A549 (cell line): ENCODE measurements around the gene PIGL. TPM values are rescaled to one million over a fixed set of nuclear protein-coding genes. Genes with fewer than 3 reads are reported as not detected.
"Not testable (repeated sequence)": the region's sequence is repeated elsewhere in the genome, so short reads cannot be mapped to it uniquely, and the experiment has no call there.

Source experiments
- ATAC-seq, 2 experiments: fragments of 200-7000 bp in 1 of 2; fragments of >200 bp in 1 of 2; cut with Nextera tagmentation in 1 of 2; cut with Tn5 transposase in 1 of 2; 3 replicates each; pipeline versions ENCODE4 v1.8.0 to v1.9.1; 2018 to 2020; ENCODE audit warnings: mild to moderate bottlenecking in 1 of 2, moderate library complexity in 1 of 2
- CTCF ChIA-PET: fragments of 300-600 bp; sonication (Branson Sonifier 250); formaldehyde crosslinking; extraction: SDS; loops from one replicate; lab custom pipeline; 2021; ENCODE audit warnings: antibody characterized with exemption, inconsistent platforms; lab: Yijun Ruan, JAX
- POLR2A ChIA-PET: fragments of 350-600 bp; formaldehyde crosslinking; extraction: SDS; loops from one replicate; lab custom pipeline; 2021; ENCODE audit warnings: antibody characterized with exemption, inconsistent platforms; lab: Yijun Ruan, JAX
- DNase-seq, 2 experiments: peaks; one replicate each; pipeline versions ENCODE4 v3.0.0 to v3.0.0-alpha.2; 2011 to 2016; ENCODE audit warnings: low read depth in 1 of 2, low spot score in 1 of 2
- FAIRE-seq: peaks from 2 replicates; lab custom pipeline; 2011; peaks lifted over from hg19 to GRCh38; lab: Jason Lieb, UNC
- H3K27ac ChIP-seq, 2 experiments: fragments of >200 bp; sonication (Bioruptor Twin); formaldehyde crosslinking; 3 replicates each; pipeline ENCODE4 v1.5.1; 2016 to 2017
- H3K4me1 ChIP-seq: fragments of >200 bp; sonication (Bioruptor Twin); formaldehyde crosslinking; 3 replicates; pipeline ENCODE4 v1.6.1; 2016
- H3K4me2 ChIP-seq: fragments of >200 bp; sonication (Bioruptor Twin); formaldehyde crosslinking; 3 replicates; pipeline ENCODE4 v1.6.1; 2016
- H3K4me3 ChIP-seq: fragments of >200 bp; sonication (Bioruptor Twin); formaldehyde crosslinking; 3 replicates; pipeline ENCODE4 v1.5.1; 2016
- H3K9me3 ChIP-seq: fragments of >200 bp; sonication (Bioruptor Twin); formaldehyde crosslinking; 3 replicates; pipeline ENCODE4 v1.6.1; 2016
- ATOH8 ChIP-seq: fragments of 250-450 bp; sonication (Bioruptor Pico); IDR thresholded peaks from 2 replicates; pipeline ENCODE4 v1.5.0; 2020; ENCODE audit warnings: low read depth, mild to moderate bottlenecking, moderate library complexity
- BCL3 ChIP-seq: fragments of >200 bp; sonication (Bioruptor Twin); formaldehyde crosslinking; IDR thresholded peaks from 3 replicates; pipeline ENCODE4 v1.6.1; 2016
- CHD2 ChIP-seq: fragments of 150-350 bp; IDR thresholded peaks from 2 replicates; pipeline ENCODE4 v1.6.1; 2014; ENCODE audit warnings: low read length; ENCODE audit not compliant: partially characterized antibody
- CTCF ChIP-seq: fragments of >200 bp; sonication (Bioruptor Twin); formaldehyde crosslinking; IDR thresholded peaks from 3 replicates; pipeline ENCODE4 v1.5.1; 2016
- EHMT2 ChIP-seq: fragments of 200-600 bp; sonication (generic); IDR thresholded peaks from 2 replicates; pipeline ENCODE4 v1.6.1; 2016; ENCODE audit warnings: antibody characterized with exemption, low read depth, mild to moderate bottlenecking, moderate library complexity
- FOSB ChIP-seq: fragments of 250-450 bp; sonication (Bioruptor Pico); IDR thresholded peaks from 2 replicates; pipeline ENCODE4 v1.5.0; 2020; ENCODE audit warnings: mild to moderate bottlenecking, moderate library complexity
- HEYL ChIP-seq: fragments of 250-450 bp; sonication (Bioruptor Pico); IDR thresholded peaks from 2 replicates; pipeline ENCODE4 v1.8.0; 2021; ENCODE audit warnings: mild to moderate bottlenecking, moderate library complexity
- HMGXB4 ChIP-seq: fragments of 250-450 bp; sonication (Bioruptor Pico); IDR thresholded peaks from 2 replicates; pipeline ENCODE4 v1.5.0; 2021; ENCODE audit warnings: mild to moderate bottlenecking, moderate library complexity, borderline replicate concordance
- HOXB5 ChIP-seq: fragments of 250-450 bp; sonication (Bioruptor Pico); IDR thresholded peaks from 2 replicates; pipeline ENCODE4 v1.5.0; 2020; ENCODE audit warnings: mild to moderate bottlenecking, moderate library complexity
- JUN ChIP-seq, 2 experiments: fragments of >200 bp; sonication (Bioruptor Twin); formaldehyde crosslinking; IDR thresholded peaks; 2 replicates in 1 of 2; 3 replicates in 1 of 2; pipeline ENCODE4 v1.6.1; 2016 to 2017
- KDM5A ChIP-seq: fragments of 200-600 bp; sonication (generic); IDR thresholded peaks from 2 replicates; pipeline ENCODE4 v1.6.1; 2016; ENCODE audit warnings: antibody characterized with exemption, mild to moderate bottlenecking
- MAX ChIP-seq: IDR thresholded peaks from 2 replicates; pipeline ENCODE4 v1.6.1; 2012
- MAZ ChIP-seq: fragments of 150-350 bp; IDR thresholded peaks from 2 replicates; pipeline ENCODE4 v1.6.1; 2014; ENCODE audit warnings: antibody characterized with exemption, low read depth, low read length, borderline replicate concordance
- NR3C1 ChIP-seq: fragments of >200 bp; sonication (Bioruptor Twin); formaldehyde crosslinking; IDR thresholded peaks from 3 replicates; pipeline ENCODE4 v1.6.1; 2017
- PBX3 ChIP-seq: IDR thresholded peaks from 2 replicates; pipeline ENCODE4 v1.6.1; 2012
- RCOR1 ChIP-seq: fragments of 150-350 bp; IDR thresholded peaks from 2 replicates; pipeline ENCODE4 v1.6.1; 2014; ENCODE audit warnings: antibody characterized with exemption, low read length, low read depth
- RNF2 ChIP-seq: fragments of 200-600 bp; sonication (generic); IDR thresholded peaks from 2 replicates; pipeline ENCODE4 v1.6.1; 2016; ENCODE audit warnings: low read depth, mild to moderate bottlenecking, antibody characterized with exemption, moderate library complexity, borderline replicate concordance
- ZC3H11A ChIP-seq: fragments of 450-650 bp; IDR thresholded peaks from 2 replicates; pipeline ENCODE4 v1.6.1; 2014; ENCODE audit warnings: antibody characterized with exemption, mild to moderate bottlenecking
- ZNF302 ChIP-seq: fragments of 250-450 bp; sonication (Bioruptor Pico); IDR thresholded peaks from 2 replicates; pipeline ENCODE4 v1.9.0; 2021; ENCODE audit warnings: inconsistent platforms, mild to moderate bottlenecking, moderate library complexity
- WGBS: methylation state at CpG from one replicate; pipeline ENCODE4 v1.1.6; 2017; ENCODE audit errors: missing lambda C conversion rate; 5-methylcytosine and 5-hydroxymethylcytosine counted together
- polyA plus RNA-seq, 4 experiments: library from polyadenylated mRNA; depleted of rRNA in 3 of 4; stranded (reverse); fragments of >200 nt; fragmentation: RNase III in 1 of 4; extraction: RNeasy Plus Mini Kit Qiagen cat#74134 plus additional on column Dnase treatment in 1 of 4; gene quantifications; 2 replicates in 3 of 4; 3 replicates in 1 of 4; pipeline ENCODE4 v1.2.3, GENCODE V29; 2011 to 2017

PIGL gene
- polyA plus RNA-seq, 2 of the 4 experiments (the other 2 are of a cell fraction) = 27.5 to 35.1 TPM

GRCh38 chr17:16306211-16306610 is 89.2 kb downstream of the PIGL start:
- DNase-seq (no peak), ATAC-seq (no peak), FAIRE-seq (no peak)
- Histone ChIP-seq H3K4me3 (no peak overlapping the region), H3K27ac (no peak overlapping the region), H3K4me1 (peaks cover 18% of the 10 kb centered on the region), H3K9me3 (no peaks in the 10 kb centered on the region), H3K4me2 (no peak overlapping the region)
- TF ChIP-seq PBX3 = no peak
- TF ChIP-seq ZC3H11A = no peak
- no peak for TF ChIP-seq RNF2
- TF ChIP-seq HEYL = no peak
- no peak for TF ChIP-seq JUN (IDR thresholded peaks at IDR 0.05)
- no peak for TF ChIP-seq RCOR1
- TF ChIP-seq ZNF302 (CRISPR knock-in tag) = no peak
- no peak for TF ChIP-seq MAZ
- no peak for TF ChIP-seq BCL3
- TF ChIP-seq FOSB (CRISPR knock-in tag) = no peak
- TF ChIP-seq EHMT2 = no peak
- TF ChIP-seq HOXB5 (CRISPR knock-in tag) = no peak
- TF ChIP-seq KDM5A = no peak
- no peak for TF ChIP-seq CTCF
- no peak for TF ChIP-seq HMGXB4 (CRISPR knock-in tag)
- no peak for TF ChIP-seq MAX
- TF ChIP-seq NR3C1 = no peak
- no peak for TF ChIP-seq ATOH8 (CRISPR knock-in tag)
- TF ChIP-seq CHD2 = no peak
- CTCF ChIA-PET = interaction anchor here (0.7 to 9.3 kb wide), 18 partner anchors 10 to 215 kb away, joined by 3 to 104 read pairs (median 10); partner anchors contain the start of gene CENPV
- POLR2A ChIA-PET = interaction anchor here (1.4 to 2.2 kb wide), 3 partner anchors 20 to 76 kb away, joined by 4 to 14 read pairs (median 7); partner anchors contain the start of gene UBB
- 90% methylated on average over 8 of the region's 8 CpGs for WGBS

- H3K4me2 ChIP-seq, DNase-seq, ATAC-seq, H3K9me3 ChIP-seq, H3K4me3 ChIP-seq, POLR2A ChIA-PET, FAIRE-seq, H3K27ac ChIP-seq: not testable (repeated sequence)
- CTCF ChIA-PET = interaction anchor here (1.2 kb wide), 1 partner anchor 26 kb away, joined by 6 read pairs; no protein-coding TSS in a partner anchor
- H3K4me1 ChIP-seq = peaks cover 13% of the 10 kb centered on the region
- 93% methylated on average over 13 of the region's 34 CpGs for WGBS
Observed at GRCh38 chr17:16312061-16312460, 95.1 kb downstream of the PIGL start.
